DND-41 (cell line): Measurements from ENCODE around the gene CDO1.

ENCODE experiments used
- EZH2 ChIP-seq: IDR thresholded peaks from 3 replicates; pipeline ENCODE4 v1.6.1; 2012; ENCODE audit warnings: borderline replicate concordance, low read depth, mild to moderate bottlenecking, moderate library complexity, low read length, inconsistent platforms; ENCODE audit not compliant: severe bottlenecking
- TF ChIP-seq, protein P1 (sequence below): IDR thresholded peaks from 2 replicates; pipeline ENCODE4 v1.5.1; 2012; ENCODE audit warnings: borderline replicate concordance, low read length, moderate library complexity, mild to moderate bottlenecking; ENCODE audit not compliant: poor library complexity, severe bottlenecking; ENCODE audit errors: extremely low read depth

DNA sequence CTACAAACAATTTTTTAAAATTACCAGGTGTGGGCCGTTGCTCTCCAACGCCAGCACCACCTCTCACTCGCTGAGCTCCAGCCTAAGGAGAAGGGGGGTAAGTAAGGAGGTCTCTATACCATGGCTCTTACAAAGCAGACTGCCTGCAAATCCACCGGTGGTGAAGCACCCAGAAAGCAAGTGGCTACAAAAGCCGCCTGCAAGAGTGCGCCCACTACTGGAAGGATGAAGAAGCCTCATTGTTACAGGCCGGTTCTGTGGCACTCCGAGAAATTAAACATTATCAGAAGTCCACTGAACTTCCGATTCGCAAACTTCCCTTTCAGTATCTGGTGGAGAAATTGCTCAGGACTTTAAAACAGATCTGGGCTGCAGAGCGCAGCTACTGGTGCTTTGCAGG, 46.0 kb downstream of the CDO1 start:
- TF ChIP-seq EZH2 = no peak
- TF ChIP-seq, protein P1, sequence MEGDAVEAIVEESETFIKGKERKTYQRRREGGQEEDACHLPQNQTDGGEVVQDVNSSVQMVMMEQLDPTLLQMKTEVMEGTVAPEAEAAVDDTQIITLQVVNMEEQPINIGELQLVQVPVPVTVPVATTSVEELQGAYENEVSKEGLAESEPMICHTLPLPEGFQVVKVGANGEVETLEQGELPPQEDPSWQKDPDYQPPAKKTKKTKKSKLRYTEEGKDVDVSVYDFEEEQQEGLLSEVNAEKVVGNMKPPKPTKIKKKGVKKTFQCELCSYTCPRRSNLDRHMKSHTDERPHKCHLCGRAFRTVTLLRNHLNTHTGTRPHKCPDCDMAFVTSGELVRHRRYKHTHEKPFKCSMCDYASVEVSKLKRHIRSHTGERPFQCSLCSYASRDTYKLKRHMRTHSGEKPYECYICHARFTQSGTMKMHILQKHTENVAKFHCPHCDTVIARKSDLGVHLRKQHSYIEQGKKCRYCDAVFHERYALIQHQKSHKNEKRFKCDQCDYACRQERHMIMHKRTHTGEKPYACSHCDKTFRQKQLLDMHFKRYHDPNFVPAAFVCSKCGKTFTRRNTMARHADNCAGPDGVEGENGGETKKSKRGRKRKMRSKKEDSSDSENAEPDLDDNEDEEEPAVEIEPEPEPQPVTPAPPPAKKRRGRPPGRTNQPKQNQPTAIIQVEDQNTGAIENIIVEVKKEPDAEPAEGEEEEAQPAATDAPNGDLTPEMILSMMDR = peak; percentile 39
